Psoas muscle (tissue), 8 donors: Measurements from ENCODE around the gene NOD1. TPM values are rescaled to one million over a fixed set of nuclear protein-coding genes. Genes with fewer than 3 reads are reported as not detected.

Experiments
- ATAC-seq, 4 donors: fragments of 200-7000 bp; cut with Tn5 transposase; one replicate each; pipeline ENCODE4 v1.9.1; 2020; ENCODE audit warnings: moderate library complexity in 3 of 4, mild to moderate bottlenecking in 2 of 4
- DNase-seq, 2 donors: peaks; one replicate each; pipeline ENCODE4 v3.0.0-alpha.2; 2020
- H3K27ac ChIP-seq: fragments of 200-600 bp; one replicate; pipeline ENCODE4 v1.8.0; 2022
- H3K27me3 ChIP-seq, 3 donors: fragments of 200-600 bp in 1 of 3; one replicate each; pipeline versions ENCODE4 v1.6.1 to v1.8.0; 2013 to 2022; ENCODE audit warnings: low read length in 2 of 3, mild to moderate bottlenecking in 2 of 3, moderate library complexity in 1 of 3; ENCODE audit not compliant: insufficient read depth in 3 of 3
- H3K36me3 ChIP-seq, 2 donors: fragments of 200-600 bp in 1 of 2; one replicate each; pipeline versions ENCODE4 v1.6.1 to v1.8.0; 2013 to 2022; ENCODE audit warnings: low read depth in 1 of 2, mild to moderate bottlenecking in 1 of 2, moderate library complexity in 1 of 2; ENCODE audit not compliant: insufficient read depth in 1 of 2
- H3K4me1 ChIP-seq: fragments of 200-600 bp; one replicate; pipeline ENCODE4 v1.8.0; 2022
- H3K4me3 ChIP-seq: fragments of 200-600 bp; one replicate; pipeline ENCODE4 v1.8.0; 2022; ENCODE audit warnings: mild to moderate bottlenecking
- H3K9me3 ChIP-seq: fragments of 200-600 bp; one replicate; pipeline ENCODE4 v1.8.0; 2022
- CTCF ChIP-seq: fragments of 200-600 bp; IDR thresholded peaks from one replicate; pipeline ENCODE4 v1.8.0; 2022; ENCODE audit warnings: antibody characterized with exemption
- WGBS, 3 donors: extraction: QIAGEN DNeasy Blood & Tissue Kit; methylation state at CpG; one replicate each; pipeline versions ENCODE4 v1.1.6 to v1.1.7; 2013; 5-methylcytosine and 5-hydroxymethylcytosine counted together
- intact Hi-C, 2 donors: fragments of 100-400 bp; cut with DNase I; formaldehyde crosslinking; loops; one replicate each; pipeline versions ENCODE4 v1.11.0 to v1.14.2; 2022
- polyA plus RNA-seq, 3 donors: library from polyadenylated mRNA; stranded (reverse); fragments of 200-250 nt; gene quantifications; one replicate each; pipeline ENCODE4 v1.2.3, GENCODE V29; 2013
- total RNA-seq, 4 donors: library from RNA; stranded (reverse); fragmentation: NEBNext Ultra II Directional in 2 of 4; extraction: Animal tissue kit (Norgen Biotek cat#: 25700) in 2 of 4; gene quantifications; one replicate each; pipeline versions ENCODE4 v1.2.1 to v1.2.4, GENCODE V29; 2021 to 2023
- donor health status: healthy with polysubstance abuse.
- donor health status: DM: no; HTN: no; CAD: no; lungs with moderate emphysema.
- donor health status: Bipolar disorder and iron deficiency.
- donor health status: healthy.
- donor health status: DM: yes; HTN: yes; CAD: no.
- donor health status: DM: no; HTN: no; CAD: no.
- donor health status: DM: no; HTN: no; CAD: no.
- donor health status: DM: yes; HTN: yes; CAD: no.

NOD1 gene
- total and polyA plus RNA-seq, 7 donors, result 1.7 to 4.1 (median 2.6) TPM

- Histone ChIP-seq H3K4me3 (no peak overlapping the region), H3K27ac (no peak overlapping the region), H3K9me3 (no peaks in the 10 kb centered on the region), H3K27me3 (no peaks in the 10 kb centered on the region), H3K36me3 (no peaks in the 10 kb centered on the region), H3K4me1 (peaks cover 30% of the 10 kb centered on the region)
- ATAC-seq (peak in 2 of 4 donors; percentile 40 to 46), DNase-seq (no peak)
- no peak for TF ChIP-seq CTCF
- intact Hi-C loops, result no loop called here
- 29 to 36% (median 33%) methylated on average over 5 of the region's 5 CpGs for WGBS, 3 donors
Measured at GRCh38 chr7:30464231-30464671, 14.3 kb downstream of the NOD1 start.

- DNase-seq, result no peak
- Histone ChIP-seq H3K27ac (no peak overlapping the region), H3K27me3 (no peaks in the 10 kb centered on the region), H3K36me3 (no peaks in the 10 kb centered on the region), H3K9me3 (no peaks in the 10 kb centered on the region), H3K4me1 (peaks cover 23% of the 10 kb centered on the region), H3K4me3 (no peak overlapping the region)
- intact Hi-C loops, result no loop called here
- ATAC-seq, result no peak
- WGBS, 3 donors, result 64 to 75% (median 65%) methylated on average over 6 of the region's 6 CpGs
- no peak for TF ChIP-seq CTCF
Measured at GRCh38 chr7:30463405-30464145, 15.0 kb downstream of the NOD1 start.

GRCh38 chr7:30462179-30462578 is 16.4 kb downstream of the NOD1 start:
- no peak for TF ChIP-seq CTCF
- 94 to 96% (median 96%) methylated on average over 1 of the region's 1 CpG for WGBS, 3 donors
- no peak overlapping the region for H3K27ac ChIP-seq
- intact Hi-C loops, result no loop called here
- DNase-seq (no peak), ATAC-seq (no peak)
- no peaks in the 10 kb centered on the region for H3K9me3 ChIP-seq
- H3K4me1 ChIP-seq, result peaks cover 20% of the 10 kb centered on the region
- H3K36me3 ChIP-seq, result peaks cover 0 to 6% of the 10 kb centered on the region in 2 donors
- H3K4me3 ChIP-seq, result no peak overlapping the region
- no peaks in the 10 kb centered on the region for H3K27me3 ChIP-seq

- H3K9me3 ChIP-seq, result no peaks in the 10 kb centered on the region
- peak overlapping the region; percentile 41 for H3K27ac ChIP-seq
- no peak for TF ChIP-seq CTCF
- peaks cover 0 to 19% of the 10 kb centered on the region in 2 donors for H3K36me3 ChIP-seq
- peaks cover 15% of the 10 kb centered on the region for H3K4me1 ChIP-seq
- H3K27me3 ChIP-seq, result no peaks in the 10 kb centered on the region
- DNase-seq (no peak), ATAC-seq (no peak)
- 67 to 80% (median 74%) methylated on average over 4 of the region's 4 CpGs for WGBS, 3 donors
- no peak overlapping the region for H3K4me3 ChIP-seq
- intact Hi-C loops, result no loop called here
Measured at GRCh38 chr7:30460246-30460633, 18.3 kb downstream of the NOD1 start.
